Cerebellar nuclear complex (tissue), 1 donor: ENCODE measurements around the gene SLC35E2B.
"Not testable (repeated sequence)": the region's sequence is repeated elsewhere in the genome, so short reads cannot be mapped to it uniquely, and the experiment has no call there.

Experiments
- DNase-seq, 2 experiments: peaks; one replicate each; lab custom pipeline; 2025; lab: John Stamatoyannopoulos, UW

Gene SLC35E2B

GRCh38 chr1:1638528-1638927 is 54.1 kb downstream of the SLC35E2B start:
- not testable (repeated sequence) for DNase-seq

- not testable (repeated sequence) for DNase-seq
Measured at GRCh38 chr1:1637479-1637875, 55.1 kb downstream of the SLC35E2B start.

GRCh38 chr1:1636621-1637478 is 55.7 kb downstream of the SLC35E2B start:
- DNase-seq, result not testable (repeated sequence)

- DNase-seq, result not testable (repeated sequence)
Measured at GRCh38 chr1:1634613-1635012, 58.0 kb downstream of the SLC35E2B start.

- DNase-seq, result not testable (repeated sequence)
Measured at GRCh38 chr1:1633409-1633808, 59.2 kb downstream of the SLC35E2B start.

GRCh38 chr1:1631782-1632420 is 60.7 kb downstream of the SLC35E2B start, which contains the start of gene MMP23B:
Gene MMP23B (plus strand): TSS chr1:1632173. CDS start chr1:1632219, 46 bp downstream.
- DNase-seq, result no peak

- no peak for DNase-seq
Measured at GRCh38 chr1:1630965-1631781, 61.4 kb downstream of the SLC35E2B start.

GRCh38 chr1:1630191-1630964 is 62.2 kb downstream of the SLC35E2B start:
- DNase-seq, result no peak

- no peak for DNase-seq
Measured at GRCh38 chr1:1629430-1630190, 63.0 kb downstream of the SLC35E2B start.

- no peak for DNase-seq
Measured at GRCh38 chr1:1628754-1629429, 63.7 kb downstream of the SLC35E2B start.

- DNase-seq, result no peak
Measured at GRCh38 chr1:1627829-1628753, 64.5 kb downstream of the SLC35E2B start.

- no peak for DNase-seq
Measured at GRCh38 chr1:1627261-1627828, 65.2 kb downstream of the SLC35E2B start.

GRCh38 chr1:1626207-1627141 is 66.1 kb downstream of the SLC35E2B start:
- DNase-seq, result no peak

GRCh38 chr1:1625824-1626206 is 66.8 kb downstream of the SLC35E2B start:
- DNase-seq, result no peak

GRCh38 chr1:1625404-1625775 is 67.2 kb downstream of the SLC35E2B start:
- DNase-seq, result no peak

GRCh38 chr1:1624443-1625403 is 67.9 kb downstream of the SLC35E2B start:
- no peak for DNase-seq
